Adipocyte (in vitro differentiated cells): ENCODE data around the gene ZNF521.

Experiments used
- DNase-seq: peaks from one replicate; pipeline ENCODE4 v3.0.0-alpha.2; 2015; ENCODE audit warnings: low read depth
- H3K27me3 ChIP-seq: replicated peaks from 2 replicates; pipeline ENCODE4 v1.7.0; 2013; ENCODE audit warnings: mild to moderate bottlenecking, low read length, moderate library complexity; ENCODE audit not compliant: control insufficient read depth, insufficient read depth
- H3K36me3 ChIP-seq: 2 replicates; pipeline ENCODE4 v1.7.0; 2013; ENCODE audit warnings: low read length, mild to moderate bottlenecking, moderate library complexity; ENCODE audit not compliant: control insufficient read depth, insufficient read depth, severe bottlenecking
- H3K4me1 ChIP-seq: 2 replicates; pipeline ENCODE4 v1.7.0; 2013; ENCODE audit warnings: mild to moderate bottlenecking, low read length, moderate library complexity; ENCODE audit not compliant: control insufficient read depth, insufficient read depth
- H3K4me3 ChIP-seq: 2 replicates; pipeline ENCODE4 v1.7.0; 2013; ENCODE audit warnings: mild to moderate bottlenecking, low read length, moderate library complexity
- H3K9ac ChIP-seq: 2 replicates; pipeline ENCODE4 v1.7.0; 2013; ENCODE audit warnings: mild to moderate bottlenecking, low read length, moderate library complexity
- H3K9me3 ChIP-seq: 2 replicates; pipeline ENCODE4 v1.7.0; 2013; ENCODE audit warnings: mild to moderate bottlenecking, low read length, moderate library complexity; ENCODE audit not compliant: control insufficient read depth

The ZNF521 gene

GRCh38 chr18:25223211-25223610 is 128.8 kb downstream of the ZNF521 start:
- no peak for DNase-seq
- Histone ChIP-seq H3K4me1 (no peaks in the 10 kb centered on the region), H3K36me3 (peaks cover 22% of the 10 kb centered on the region)

GRCh38 chr18:25222648-25223047 is 129.3 kb downstream of the ZNF521 start:
- no peak for DNase-seq
- Histone ChIP-seq H3K36me3 (peaks cover 22% of the 10 kb centered on the region), H3K4me1 (no peaks in the 10 kb centered on the region), H3K9me3 (no peaks in the 10 kb centered on the region), H3K9ac (no peak overlapping the region), H3K27me3 (no peaks in the 10 kb centered on the region), H3K4me3 (no peak overlapping the region)

More at GRCh38 chr18:25223211-25223610, 128.8 kb downstream of the ZNF521 start:
- Histone ChIP-seq H3K27me3 (no peaks in the 10 kb centered on the region), H3K4me3 (no peak overlapping the region), H3K9ac (no peak overlapping the region), H3K9me3 (no peaks in the 10 kb centered on the region)

GRCh38 chr18:25210622-25211021 is 141.3 kb downstream of the ZNF521 start:
- no peak overlapping the region for H3K9ac ChIP-seq
- no peaks in the 10 kb centered on the region for H3K9me3 ChIP-seq
- H3K36me3 ChIP-seq: no peaks in the 10 kb centered on the region
- H3K27me3 ChIP-seq: no peaks in the 10 kb centered on the region
- no peak overlapping the region for H3K4me3 ChIP-seq
- no peak for DNase-seq
- H3K4me1 ChIP-seq: peaks cover 9% of the 10 kb centered on the region

- Histone ChIP-seq H3K4me1 (no peaks in the 10 kb centered on the region), H3K9ac (no peak overlapping the region), H3K27me3 (no peaks in the 10 kb centered on the region), H3K36me3 (no peaks in the 10 kb centered on the region), H3K4me3 (no peak overlapping the region), H3K9me3 (no peaks in the 10 kb centered on the region)
- no peak for DNase-seq
These were observed 159.9 kb downstream of the ZNF521 start for GRCh38 chr18:25192065-25192464.

GRCh38 chr18:25190472-25190871 is 161.5 kb downstream of the ZNF521 start:
- Histone ChIP-seq H3K9me3 (no peaks in the 10 kb centered on the region), H3K9ac (no peak overlapping the region), H3K27me3 (no peaks in the 10 kb centered on the region), H3K4me3 (no peak overlapping the region), H3K36me3 (no peaks in the 10 kb centered on the region), H3K4me1 (no peaks in the 10 kb centered on the region)
- no peak for DNase-seq

- Histone ChIP-seq H3K9me3 (no peaks in the 10 kb centered on the region), H3K36me3 (no peaks in the 10 kb centered on the region)
These were observed 162.4 kb downstream of the ZNF521 start for GRCh38 chr18:25189391-25190185.

GRCh38 chr18:25187521-25188192 is 164.3 kb downstream of the ZNF521 start:
- no peak overlapping the region for H3K4me3 ChIP-seq
- no peaks in the 10 kb centered on the region for H3K36me3 ChIP-seq
- H3K4me1 ChIP-seq: no peaks in the 10 kb centered on the region
- H3K9me3 ChIP-seq: no peaks in the 10 kb centered on the region
- no peak for DNase-seq
- H3K9ac ChIP-seq: no peak overlapping the region
- no peaks in the 10 kb centered on the region for H3K27me3 ChIP-seq

More at GRCh38 chr18:25189391-25190185, 162.4 kb downstream of the ZNF521 start:
- no peak overlapping the region for H3K9ac ChIP-seq
- DNase-seq: no peak
- H3K4me3 ChIP-seq: no peak overlapping the region
- H3K27me3 ChIP-seq: no peaks in the 10 kb centered on the region
- no peaks in the 10 kb centered on the region for H3K4me1 ChIP-seq

GRCh38 chr18:25186871-25187270 is 165.1 kb downstream of the ZNF521 start:
- Histone ChIP-seq H3K4me3 (no peak overlapping the region), H3K27me3 (no peaks in the 10 kb centered on the region), H3K9ac (no peak overlapping the region), H3K9me3 (no peaks in the 10 kb centered on the region), H3K36me3 (no peaks in the 10 kb centered on the region), H3K4me1 (no peaks in the 10 kb centered on the region)
- DNase-seq: no peak

- Histone ChIP-seq H3K36me3 (no peaks in the 10 kb centered on the region), H3K9ac (no peak overlapping the region), H3K4me3 (no peak overlapping the region), H3K4me1 (no peaks in the 10 kb centered on the region), H3K9me3 (no peaks in the 10 kb centered on the region), H3K27me3 (no peaks in the 10 kb centered on the region)
- no peak for DNase-seq
These were observed 170.0 kb downstream of the ZNF521 start for GRCh38 chr18:25181993-25182392.

- no peaks in the 10 kb centered on the region for H3K36me3 ChIP-seq
- no peaks in the 10 kb centered on the region for H3K27me3 ChIP-seq
- no peaks in the 10 kb centered on the region for H3K4me1 ChIP-seq
- DNase-seq: no peak
- no peak overlapping the region for H3K9ac ChIP-seq
- no peaks in the 10 kb centered on the region for H3K9me3 ChIP-seq
- no peak overlapping the region for H3K4me3 ChIP-seq
These were observed 170.4 kb downstream of the ZNF521 start for GRCh38 chr18:25181581-25181980.

GRCh38 chr18:25180973-25181548 is 170.9 kb downstream of the ZNF521 start:
- H3K36me3 ChIP-seq: no peaks in the 10 kb centered on the region
- no peaks in the 10 kb centered on the region for H3K4me1 ChIP-seq
- H3K9ac ChIP-seq: no peak overlapping the region
- H3K9me3 ChIP-seq: no peaks in the 10 kb centered on the region
- H3K27me3 ChIP-seq: no peaks in the 10 kb centered on the region
- no peak for DNase-seq
- no peak overlapping the region for H3K4me3 ChIP-seq
